ENCODE measurements around the gene COL7A1.

The COL7A1 gene

DNA sequence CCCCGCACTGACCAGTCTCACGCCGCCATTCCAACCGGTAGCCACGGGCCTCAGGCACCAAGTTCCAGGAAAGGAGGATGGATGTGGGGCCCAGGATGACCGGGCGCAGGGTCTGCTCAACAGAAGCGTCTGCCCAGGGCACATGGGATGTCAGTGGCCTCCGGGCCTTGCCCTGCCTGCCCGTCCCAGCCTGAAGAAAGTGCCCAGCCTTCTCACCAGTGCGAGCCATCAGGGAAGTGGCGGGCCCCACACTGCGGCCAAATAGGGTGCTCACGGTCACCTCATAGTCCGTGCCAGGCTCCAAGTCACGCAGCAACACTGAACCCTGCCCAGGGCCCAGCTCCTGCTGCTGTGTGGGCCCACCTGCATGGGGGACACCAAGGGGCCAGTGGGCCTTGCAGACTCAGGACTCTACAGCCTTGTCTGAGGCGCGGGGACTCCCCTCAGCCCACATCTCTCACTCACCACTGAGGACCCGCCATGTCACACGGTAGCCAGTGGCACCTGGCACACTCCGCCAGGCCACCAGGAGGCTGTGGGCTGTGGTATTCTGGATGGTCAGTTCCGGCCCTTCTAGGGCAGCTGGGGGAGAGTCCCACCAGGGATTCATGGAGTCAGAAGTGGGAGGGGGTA is 3.1 kb downstream of the COL7A1 start:
- no peak for DNase-seq (ENCODE audit: low spot score)

DNA sequence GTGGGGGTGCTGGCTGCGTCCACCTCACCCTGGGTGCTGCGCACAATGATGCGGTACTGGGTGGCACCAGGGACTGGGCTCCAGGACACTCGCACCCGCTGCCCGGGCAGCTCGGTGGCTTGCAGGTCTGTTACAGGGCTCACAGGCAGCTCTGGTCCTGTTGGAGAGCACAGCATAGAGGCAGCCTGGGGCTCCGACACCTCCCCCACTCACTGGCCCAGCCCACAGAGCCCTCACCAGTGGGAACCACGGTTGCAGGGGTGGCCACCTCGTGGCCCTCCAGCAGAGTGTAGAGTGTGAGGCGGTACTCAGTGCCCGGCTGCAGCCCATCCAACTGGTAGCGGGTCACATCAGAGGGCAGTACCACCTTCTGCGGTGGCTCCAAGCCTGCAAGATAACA is 3.7 kb downstream of the COL7A1 start:
- DNase-seq (ENCODE audit: low spot score), result no peak

DNA sequence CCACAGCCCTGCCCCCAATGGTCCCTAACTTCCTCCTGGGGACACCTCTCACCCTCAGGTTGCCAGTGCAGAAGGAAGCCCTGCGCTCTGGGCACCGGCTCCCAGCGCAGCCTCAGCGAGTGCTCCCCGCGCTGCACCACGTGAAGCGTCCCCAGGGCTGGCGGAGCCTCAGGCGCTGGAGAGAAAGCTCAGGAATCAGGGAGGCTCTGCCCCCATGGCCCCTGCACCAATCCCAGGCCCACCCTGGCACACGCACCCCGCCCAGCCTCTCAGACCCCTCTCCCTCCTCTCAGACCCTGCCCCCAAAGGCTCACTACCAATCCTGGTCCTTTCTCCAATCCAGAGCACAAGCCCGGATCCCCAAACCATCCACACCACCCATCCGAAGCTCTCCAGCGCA is 6.9 kb downstream of the COL7A1 start:
- no peak for DNase-seq (ENCODE audit: low spot score)

DNA sequence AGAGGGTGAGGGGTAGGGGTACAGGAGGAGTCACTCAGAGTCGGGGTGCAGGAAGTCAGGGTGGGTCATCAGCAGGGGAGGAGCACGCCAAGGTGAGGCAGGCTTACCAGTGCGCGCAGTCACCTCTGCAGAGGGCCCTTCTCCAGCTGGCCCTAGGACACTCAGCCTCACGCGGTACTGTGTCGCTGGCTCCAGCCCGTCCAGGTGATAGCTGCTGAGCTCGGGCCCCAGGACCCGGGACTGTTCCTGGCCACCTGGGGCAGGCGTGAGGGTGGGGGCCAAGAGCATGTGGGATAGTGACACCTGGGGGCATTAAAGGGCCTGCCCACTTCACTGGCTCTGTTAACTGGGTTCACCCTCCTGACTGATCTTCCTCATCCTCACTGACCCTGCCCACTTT is 7.4 kb downstream of the COL7A1 start:
- DNase-seq (ENCODE audit: low spot score), result no peak

DNA sequence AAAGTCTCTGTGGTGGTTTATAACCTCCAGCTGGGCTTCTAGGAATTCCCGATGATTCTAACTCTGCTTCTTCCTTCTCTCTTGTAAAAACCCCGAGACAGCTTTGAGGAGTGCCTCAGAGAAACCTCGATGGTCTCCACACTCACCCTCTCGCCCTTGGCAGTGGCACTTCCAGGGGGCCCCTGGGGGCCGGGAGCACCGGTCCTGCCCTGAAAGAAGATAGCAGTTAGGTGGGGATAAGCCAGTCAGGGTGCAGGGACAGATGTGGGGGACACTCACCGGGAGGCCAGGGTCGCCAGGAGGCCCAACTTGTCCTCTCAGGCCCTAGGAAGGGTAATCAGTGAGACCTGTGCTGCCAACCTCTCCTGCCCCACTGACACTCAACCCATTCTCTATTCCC is 9.7 kb downstream of the COL7A1 start:
- DNase-seq (ENCODE audit: low spot score), result no peak

DNA sequence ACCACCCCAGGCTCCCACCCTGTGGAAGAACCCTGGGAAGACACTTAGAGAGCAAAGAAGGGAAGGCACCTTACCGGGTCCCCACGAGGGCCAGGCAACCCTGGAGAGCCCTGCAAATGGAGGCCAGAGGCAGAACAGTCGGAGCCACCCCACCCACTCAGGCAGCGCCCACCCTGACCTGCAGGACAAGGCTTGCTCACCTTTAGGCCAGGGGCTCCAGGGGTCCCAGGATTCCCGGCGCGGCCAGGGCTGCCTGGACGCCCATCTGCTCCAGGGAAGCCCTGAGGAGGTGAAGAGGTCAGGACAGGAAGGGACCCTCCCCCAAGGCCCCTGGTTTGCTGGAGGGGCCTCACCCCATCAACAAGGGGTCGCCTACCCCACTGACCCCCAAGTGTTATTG is 10.3 kb downstream of the COL7A1 start:
- no peak for DNase-seq (ENCODE audit: low spot score)

DNA sequence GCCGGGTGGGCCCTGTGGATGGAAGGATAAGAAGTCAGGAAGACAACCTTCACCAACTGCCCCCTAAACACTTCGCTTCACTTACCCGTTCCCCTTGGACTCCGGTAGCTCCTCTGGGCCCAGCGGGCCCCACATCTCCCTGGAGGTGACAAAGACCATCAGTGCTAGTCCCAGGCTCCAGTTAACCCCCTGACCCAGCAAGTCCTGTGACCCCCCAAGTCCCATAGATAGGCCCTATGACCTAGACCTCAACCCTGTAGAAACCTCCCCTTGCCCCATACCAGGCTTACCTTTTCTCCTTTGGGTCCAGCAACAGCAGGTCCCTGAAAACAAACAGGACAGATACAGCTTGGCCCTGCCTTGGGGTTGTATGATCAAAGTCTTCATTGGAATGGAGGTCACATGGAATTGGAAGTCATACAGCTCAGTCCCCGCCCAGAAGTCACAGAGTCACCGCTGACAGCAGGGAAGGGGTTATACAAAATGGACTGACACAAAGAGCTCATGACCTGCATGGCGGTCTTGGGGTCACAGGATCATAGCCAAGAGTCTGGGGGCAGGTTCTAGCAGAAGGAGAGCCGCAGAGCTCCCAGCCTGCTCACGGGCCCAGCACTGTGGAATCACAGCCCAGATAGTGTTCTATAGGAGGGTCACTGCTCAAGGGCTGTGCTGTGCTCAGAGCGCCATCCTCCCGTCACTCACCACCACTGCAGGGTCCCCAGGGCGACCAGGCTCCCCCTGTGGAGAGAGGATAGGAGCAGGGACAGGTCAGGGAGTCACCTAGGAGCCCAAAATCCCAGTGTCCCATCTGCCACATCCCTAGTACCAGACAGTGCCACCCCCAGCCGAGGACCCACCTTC is 13.3 kb downstream of the COL7A1 start:
- no peak for DNase-seq (ENCODE audit: low spot score)

DNA sequence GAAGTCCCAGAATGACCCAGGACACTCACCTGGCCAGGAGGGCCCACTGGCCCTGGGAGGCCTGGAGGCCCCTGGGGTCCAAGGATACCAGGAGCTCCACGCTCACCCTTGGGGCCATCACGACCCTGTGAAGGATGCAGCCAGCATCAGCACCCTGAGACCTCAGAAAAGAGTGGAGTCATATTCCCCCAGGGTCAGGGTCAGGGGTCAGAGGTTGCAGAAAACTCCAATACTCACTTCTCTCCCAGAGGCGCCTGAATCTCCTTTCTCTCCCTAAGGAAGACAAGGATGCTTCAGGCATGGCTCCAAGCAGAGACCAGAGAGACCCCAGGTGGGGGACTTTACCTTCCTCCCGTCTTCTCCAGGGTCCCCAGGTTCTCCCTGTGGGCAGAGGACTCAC is 18.5 kb downstream of the COL7A1 start:
- no peak for DNase-seq (ENCODE audit: low spot score)

DNA sequence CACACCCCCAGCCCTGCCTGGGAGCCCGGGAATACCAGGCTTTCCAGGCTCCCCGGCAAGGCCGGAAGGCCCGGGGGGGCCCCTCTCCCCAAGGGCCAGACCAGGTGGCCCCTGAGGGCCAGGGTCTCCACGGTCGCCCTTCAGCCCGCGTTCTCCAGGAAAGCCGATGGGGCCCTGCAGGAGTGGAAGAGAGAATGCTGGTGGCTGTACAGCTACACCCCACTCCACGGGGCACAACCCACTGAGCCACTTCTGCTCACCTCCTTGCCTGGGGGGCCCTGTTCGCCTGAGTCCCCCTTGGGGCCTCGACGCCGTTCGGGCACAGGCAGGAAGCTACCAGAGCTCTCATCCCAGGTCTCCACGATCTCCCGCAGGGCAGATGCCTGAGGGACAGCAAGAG is 19.8 kb downstream of the COL7A1 start:
- no peak for DNase-seq (ENCODE audit: low spot score)

DNA sequence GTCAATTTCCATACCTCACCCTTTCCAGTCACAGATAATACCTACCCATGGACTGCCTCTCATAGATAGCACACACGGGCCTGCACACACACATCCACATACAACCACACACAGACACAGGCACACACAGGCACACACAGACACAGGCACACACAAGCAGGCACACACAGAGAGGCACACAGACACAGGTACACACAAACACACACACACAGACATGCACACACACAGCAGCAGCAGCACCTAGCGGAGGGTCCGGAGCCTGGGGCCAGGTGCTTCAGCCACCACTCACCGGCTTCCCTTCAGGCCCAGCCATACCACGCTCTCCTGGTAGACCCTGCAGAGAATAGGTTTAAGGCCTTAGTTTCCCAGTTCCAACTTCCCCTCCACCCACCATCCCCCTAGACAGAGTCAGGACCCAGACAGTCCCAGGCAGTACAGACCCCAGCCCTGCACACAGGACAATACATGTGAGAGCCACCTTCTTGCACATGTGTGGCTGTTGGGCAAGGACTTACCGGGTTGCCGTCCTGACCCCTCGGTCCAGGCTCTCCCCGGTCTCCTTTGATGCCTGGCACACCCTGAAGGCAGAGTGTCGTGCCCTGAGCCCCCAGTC is 21.1 kb downstream of the COL7A1 start:
- no peak for DNase-seq (ENCODE audit: low spot score)

DNA sequence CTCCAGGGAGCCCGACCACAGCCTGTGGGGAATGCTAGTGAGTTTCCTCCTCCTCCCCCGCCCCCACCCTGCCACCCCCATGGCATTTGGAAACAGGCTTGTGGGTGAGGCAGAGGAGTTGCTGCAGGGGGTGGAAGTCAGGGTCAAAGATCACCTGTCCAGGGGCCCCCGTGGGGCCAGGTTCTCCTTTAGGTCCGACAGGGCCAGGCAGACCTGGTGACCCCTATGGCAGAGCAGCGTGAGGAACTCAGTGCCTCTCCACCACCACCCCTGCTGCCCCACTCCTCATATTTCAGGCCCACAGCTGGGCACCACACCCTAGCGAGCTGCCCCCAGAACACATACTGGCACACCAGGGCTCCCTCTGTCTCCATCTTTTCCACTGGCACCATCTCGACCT is 22.6 kb downstream of the COL7A1 start:
- no peak for DNase-seq (ENCODE audit: low spot score)

DNA sequence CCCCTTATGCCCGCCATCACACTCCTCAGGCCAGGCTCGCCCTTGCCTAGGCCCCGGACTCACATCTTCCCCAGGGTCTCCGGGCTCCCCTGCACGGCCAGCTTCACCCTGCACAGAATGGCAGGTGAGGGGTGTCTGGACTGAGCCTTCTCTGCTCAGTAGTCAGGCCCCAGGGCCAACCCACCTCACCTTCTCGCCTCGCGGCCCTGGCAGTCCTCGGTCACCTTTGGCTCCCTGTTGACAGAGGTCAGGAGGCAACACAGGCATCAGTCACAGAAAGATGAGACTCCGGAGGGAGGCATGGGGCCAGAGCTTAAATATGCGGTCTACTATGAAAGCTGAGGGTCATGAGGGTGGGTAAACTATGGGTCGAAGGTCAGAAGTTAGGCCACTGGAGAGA is 23.2 kb downstream of the COL7A1 start:
- DNase-seq (ENCODE audit: low spot score), result no peak

DNA sequence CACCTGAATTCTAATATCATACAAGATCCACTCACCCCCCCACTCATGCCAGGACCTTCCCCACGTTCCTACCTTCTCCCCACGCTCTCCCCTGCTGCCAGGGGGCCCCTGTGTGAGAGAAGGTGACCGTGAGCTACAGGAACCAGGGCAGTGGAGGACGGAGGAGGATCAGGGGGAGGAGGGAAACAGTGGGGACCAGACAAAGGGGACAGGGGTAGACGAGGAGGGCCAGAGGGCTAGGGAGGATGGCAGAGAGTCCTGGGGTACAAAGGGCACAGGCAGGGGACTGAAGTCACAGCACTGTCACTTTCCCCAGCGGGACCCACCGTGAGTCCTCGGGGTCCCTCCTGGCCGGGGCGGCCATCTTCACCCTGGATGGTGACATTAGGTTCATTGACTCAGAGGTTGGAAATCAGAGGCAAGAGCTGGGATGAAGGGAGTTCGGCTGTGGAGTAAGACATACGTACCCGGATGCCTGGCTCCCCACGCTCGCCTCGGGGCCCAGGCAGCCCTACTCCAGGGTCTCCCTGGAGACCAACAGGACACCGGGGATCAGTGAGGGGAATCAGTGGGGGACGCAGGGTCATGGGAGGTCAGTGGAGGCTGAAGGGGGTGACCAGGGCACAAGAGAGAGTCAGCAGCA is 25.2 kb downstream of the COL7A1 start:
- no peak for DNase-seq (ENCODE audit: low spot score)

DNA sequence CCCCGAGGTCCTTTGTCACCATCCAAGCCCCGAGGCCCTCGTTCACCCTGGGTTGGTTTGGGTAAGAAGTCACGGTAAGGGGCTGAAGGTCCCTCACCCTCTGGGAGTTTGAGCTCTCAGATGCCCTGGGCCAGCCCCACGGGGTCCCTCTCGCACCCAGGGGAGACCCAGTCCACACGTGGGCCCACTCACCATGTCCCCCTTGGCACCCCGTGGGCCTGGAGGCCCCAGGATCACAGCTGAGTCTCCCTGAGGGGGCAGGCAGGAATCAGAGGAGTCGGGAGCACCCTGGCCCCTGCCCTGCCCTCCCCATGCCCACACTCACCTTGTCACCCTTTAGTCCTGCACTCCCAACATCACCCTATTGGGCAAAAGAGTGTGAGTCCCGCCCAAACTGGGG is 25.7 kb downstream of the COL7A1 start:
- DNase-seq (ENCODE audit: low spot score), result no peak

DNA sequence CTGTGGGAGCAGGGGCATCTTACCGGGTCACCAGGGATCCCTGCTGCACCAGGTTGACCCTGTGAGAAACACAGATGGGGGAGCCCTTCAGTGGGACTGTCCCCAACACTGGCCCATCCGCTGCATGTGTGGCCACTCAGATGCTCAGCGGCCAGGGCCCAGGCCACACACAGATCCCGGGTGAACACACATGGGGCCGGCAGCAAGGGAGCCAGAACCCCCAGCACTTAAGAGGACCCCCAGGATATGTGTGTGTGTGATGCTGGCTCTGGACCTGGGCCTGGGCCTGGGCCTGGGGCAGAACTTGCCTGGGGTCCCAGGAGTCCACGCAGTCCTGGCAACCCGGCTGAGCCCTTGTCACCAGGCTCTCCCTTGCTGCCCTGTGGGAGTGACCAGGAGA is 26.7 kb downstream of the COL7A1 start:
- DNase-seq (ENCODE audit: low spot score), result no peak

DNA sequence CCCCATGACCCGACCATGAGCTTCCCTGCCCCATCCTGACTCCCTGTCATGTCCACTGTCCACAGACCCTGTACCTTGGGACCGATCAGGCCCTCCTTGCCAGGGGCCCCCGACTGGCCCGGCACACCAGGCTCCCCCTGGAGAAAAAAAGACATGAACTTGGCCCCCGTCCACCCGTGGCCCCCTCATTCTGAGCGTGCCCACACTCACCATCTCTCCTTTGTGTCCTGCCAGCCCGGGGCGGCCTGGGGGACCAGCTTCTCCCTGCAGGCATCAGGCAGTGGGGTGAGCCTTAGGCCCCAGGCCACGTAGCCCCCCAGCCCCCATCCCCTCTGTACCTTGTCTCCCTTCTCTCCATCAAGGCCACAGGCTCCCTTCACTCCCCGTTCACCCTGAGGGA is 27.6 kb downstream of the COL7A1 start:
- no peak for DNase-seq (ENCODE audit: low spot score)

DNA sequence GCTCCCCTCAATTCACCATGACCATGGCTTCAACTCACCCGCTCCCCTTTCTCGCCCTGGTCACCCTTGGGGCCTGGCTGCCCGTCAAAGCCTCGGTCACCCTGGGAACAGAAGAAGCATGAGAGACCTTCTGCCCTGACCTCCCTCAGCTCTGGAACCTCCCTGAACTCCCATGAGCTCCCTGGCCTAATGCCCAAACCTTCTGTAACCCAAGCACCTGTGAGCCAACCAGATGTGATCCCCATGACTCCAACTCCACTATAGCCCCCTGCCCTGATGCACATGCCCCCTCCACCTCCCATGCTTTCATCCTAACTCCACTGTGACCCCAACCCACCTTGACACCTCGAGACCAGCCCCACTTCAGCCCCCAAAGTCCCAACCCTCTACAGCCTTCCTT is 28.0 kb downstream of the COL7A1 start:
- no peak for DNase-seq (ENCODE audit: low spot score)

DNA sequence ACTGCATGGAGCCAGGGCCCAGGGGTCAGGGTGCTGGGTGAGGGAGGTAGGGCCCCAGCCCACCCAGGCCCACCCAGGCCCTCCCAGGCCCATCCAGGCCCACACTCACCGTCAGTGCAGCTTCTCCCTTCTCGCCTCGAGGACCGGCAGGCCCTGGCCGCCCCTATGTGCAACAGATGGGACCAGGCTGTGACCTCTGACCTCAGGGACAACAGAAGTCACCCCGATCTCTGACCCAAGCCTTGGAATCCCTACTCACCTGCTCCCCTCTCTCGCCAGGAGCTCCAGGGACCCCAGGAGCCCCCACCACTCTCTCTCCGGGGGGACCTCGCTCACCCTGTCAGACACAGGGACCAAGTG is 28.7 kb downstream of the COL7A1 start:
- no peak for DNase-seq (ENCODE audit: low spot score)

DNA sequence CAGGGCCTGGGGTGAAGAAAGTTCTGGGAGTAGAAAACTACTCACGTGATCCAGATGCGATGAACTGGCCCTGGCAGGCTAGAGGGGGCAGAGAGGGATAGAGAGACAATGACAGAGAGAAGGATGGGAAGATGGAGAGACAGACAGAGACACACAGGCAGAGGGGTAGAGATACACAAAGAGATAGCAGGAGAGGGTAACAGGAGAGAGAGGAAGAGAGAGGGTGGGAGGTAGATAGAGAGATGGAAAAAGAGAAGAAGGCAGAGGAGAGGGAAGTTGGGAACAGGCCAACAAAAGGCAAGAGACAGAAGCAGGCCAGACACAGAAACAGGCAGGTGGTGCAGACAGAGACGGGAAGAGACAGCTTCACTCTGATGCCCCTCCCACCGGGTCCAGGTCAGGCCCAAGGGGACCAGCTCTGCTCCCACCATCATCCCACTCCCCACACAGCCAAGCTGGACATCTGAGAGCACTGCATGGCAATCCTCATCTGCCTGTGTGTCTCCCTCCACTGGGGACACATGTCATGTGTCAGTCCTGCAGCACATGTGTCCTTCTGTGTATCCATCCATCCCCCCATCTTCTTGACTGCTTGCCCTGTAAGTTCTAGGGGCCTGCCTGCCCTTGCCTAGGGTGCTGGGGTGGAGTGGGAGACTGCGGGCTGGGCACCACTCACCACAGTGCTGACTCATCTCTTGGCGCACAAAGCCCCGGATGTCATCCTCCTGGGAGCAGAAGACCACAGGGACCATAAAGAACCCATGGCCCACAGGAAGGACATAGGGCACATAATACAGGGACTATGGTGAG is 29.3 kb downstream of the COL7A1 start:
- DNase-seq (ENCODE audit: low spot score), result no peak

DNA sequence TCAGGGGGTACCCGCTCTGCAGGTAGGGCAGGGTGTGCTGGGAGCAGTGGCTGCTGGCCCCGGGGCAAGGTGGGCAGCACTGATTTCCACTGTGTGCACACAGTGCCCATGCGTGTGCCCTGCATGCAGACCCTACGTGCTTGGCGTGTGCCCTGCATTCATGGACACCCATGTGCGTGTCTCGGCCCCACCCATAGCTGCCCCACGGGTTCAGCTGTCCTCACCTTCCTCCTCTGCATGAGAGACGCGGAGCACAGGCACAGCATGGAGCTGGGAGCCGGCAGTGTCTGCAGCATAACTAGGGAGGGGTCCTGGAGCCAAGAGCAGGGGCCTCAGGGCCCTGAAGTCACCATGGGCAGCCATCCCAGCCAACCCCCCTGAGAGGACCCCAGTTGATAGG is 29.9 kb downstream of the COL7A1 start:
- DNase-seq (ENCODE audit: low spot score), result no peak

DNA sequence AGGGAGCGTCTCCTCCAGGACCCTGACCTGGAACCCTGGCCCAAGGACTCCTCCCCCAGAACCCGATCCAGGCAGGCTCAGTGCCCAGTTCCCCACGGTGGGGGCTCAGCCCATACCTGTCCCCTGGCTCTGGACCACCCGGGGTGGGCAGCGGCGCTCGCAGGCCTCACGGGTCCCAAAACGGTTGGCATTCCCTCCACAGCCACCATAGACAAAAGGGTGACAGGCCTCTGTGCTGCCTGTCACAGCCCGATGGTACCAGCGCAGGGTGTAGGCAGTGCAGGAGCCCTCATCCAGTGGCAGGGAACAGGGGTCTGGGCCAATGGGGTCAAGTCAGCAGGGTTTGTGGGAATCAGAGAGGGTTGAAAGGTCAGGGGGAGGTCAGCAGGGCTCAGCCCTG is 30.5 kb downstream of the COL7A1 start:
- no peak for DNase-seq (ENCODE audit: low spot score)

DNA sequence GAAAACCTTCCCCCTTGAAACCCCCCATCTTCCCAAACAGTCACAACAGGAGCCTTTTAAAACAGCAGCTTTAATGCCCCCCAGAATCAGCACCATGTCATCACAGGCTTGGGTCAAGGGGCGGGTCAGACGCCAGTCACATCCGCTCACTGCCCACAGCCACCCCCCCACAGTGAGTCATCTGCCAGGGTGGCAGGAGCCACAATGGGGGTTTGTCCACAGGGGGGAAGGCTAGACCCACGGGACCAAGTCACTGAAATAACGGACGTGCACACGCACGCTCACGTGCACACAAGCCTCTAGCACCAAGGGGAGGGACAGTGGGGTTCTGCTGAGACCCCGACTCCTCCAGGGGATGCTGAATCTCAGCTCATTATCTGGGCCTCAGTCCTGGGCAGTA is 31.1 kb downstream of the COL7A1 start:
- DNase-seq (ENCODE audit: low spot score), result no peak
